Stimulated activated CD4-positive, alpha-beta T cell treated with anti-CD3 and anti-CD28 coated beads, Interleukin-1b, Interleukin-23, amount 100 ng/mL, for 24 hours (primary cell): Measurements from ENCODE around the gene ACACB.
A peak's percentile ranks its signal among the peaks of the same experiment; 100 is the strongest.

Experiments used
- DNase-seq, 4 experiments: peaks; one replicate each; pipeline ENCODE4 v3.0.0-alpha.2; 2020; ENCODE audit warnings: low read depth in 4 of 4, low spot score in 1 of 4

ACACB gene

GRCh38 chr12:109294286-109294796 lies 178.0 kb downstream of the ACACB start:
- no peak for DNase-seq

DNA sequence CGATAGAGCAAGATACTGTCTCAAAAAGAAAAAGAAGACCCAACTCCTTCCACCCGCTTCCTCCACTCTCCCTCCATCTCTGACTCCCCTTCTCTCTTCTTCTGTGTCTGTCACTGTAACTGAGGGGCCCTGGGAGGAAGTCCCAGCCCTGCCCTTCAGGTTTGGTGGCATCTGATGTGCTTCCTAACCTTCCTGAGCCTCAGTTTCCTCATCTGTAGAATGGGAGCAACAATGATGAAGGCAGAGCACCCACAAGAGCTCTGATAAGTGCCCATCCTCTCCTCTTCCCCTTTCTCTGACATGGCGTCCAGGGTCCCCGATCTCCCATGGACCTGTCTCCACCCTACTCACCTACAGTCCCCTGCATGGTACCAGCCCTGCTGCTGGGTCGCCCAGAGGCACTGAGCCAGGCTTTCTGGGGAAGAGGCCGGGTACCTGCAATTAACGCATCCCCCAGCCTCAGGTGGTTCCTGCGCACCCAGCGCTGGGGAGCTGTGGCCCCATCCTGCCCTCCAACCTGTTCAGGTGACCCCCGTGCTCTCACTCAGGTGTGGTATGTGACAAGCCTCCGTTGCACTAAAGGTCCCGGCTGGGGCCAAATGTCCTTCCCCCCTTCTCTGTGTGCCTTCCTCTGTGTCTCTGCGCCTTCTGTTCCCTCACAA lies 179.5 kb downstream of the ACACB start:
- no peak for DNase-seq

DNA sequence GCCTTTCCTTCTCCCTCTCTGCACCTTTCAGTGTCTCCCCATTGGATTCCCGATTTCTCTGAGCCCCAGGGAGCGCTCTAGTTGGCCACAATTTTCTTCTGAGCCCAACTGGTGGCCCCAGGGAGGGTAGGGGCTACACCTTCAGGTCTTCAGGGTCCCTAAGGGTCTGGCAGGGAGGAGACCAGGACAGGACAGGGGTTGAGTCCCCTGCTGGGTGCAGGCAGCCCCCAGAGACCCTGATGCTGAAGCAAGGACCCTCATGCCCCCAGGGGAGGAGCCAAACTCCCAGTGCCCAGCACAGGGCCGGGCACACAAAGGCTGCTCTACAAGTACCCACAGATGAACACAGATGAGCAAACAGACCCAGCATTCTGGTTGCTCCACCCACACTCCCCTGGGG lies 180.0 kb downstream of the ACACB start:
- no peak for DNase-seq

DNA sequence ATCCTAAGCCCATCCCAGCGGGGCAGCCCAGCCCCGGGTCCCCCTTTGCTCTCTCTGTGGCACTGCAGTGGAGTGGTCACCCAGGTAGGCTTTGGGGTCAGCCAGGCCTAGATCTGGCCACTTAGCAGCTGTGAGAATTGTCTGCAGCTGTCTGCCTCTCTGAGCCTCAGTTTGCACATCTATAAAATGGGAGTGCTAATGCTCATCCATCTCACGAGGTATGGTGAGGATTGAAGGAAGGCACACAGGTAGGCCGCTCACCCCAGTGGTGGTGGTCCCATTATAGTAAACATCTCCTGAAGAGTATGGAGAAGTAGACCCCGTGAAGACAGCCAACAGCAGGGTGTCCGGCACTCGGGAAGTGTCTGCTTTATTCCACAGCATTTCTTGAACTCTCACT lies 183.5 kb downstream of the ACACB start:
- DNase-seq = no peak

- no peak for DNase-seq
These were observed 185.3 kb downstream of the ACACB start for GRCh38 chr12:109301643-109302168.

- no peak for DNase-seq
These were observed 186.0 kb downstream of the ACACB start for GRCh38 chr12:109302358-109302757.

DNA sequence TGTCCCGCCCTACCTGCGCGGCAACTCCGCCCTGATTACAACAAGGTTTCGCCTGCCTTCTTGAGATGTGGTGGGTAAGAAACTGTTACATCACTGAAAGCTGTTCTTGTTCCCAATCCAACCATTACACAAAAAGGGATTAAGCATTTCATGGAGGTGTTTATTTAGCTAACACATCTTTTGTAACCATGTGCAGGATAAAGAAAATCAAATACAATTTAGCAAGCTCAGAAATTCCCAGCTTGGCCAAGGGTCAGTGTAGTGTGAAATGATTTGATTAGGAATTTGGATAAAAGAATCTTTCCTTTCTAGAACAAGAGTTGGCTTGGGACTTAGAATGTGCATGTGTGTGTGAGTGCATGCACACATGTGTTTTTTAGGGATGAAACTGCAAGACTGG lies 186.4 kb downstream of the ACACB start:
- DNase-seq = no peak

DNA sequence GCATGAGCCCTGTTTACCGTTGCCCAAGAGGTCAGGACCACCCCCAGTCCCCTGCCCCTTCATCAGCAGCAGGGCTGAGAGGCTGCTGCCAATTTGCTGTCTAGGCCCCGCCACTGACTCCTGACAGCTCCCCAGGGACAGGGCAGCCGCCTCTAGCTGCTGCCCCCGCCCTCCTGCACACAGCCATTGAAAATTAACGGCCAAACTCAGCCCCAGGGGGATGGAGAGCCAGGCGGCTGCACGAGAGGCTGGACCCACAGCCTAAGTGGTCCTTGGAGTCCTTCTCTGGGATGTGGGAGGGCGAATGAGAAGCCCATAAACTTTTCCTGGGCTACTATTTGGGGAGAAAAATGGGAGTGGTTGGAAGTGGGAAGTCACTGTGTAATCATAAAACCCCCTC lies 188.1 kb downstream of the ACACB start:
- DNase-seq = no peak

GRCh38 chr12:109305547-109305946 lies 189.2 kb downstream of the ACACB start:
- DNase-seq = no peak

DNA sequence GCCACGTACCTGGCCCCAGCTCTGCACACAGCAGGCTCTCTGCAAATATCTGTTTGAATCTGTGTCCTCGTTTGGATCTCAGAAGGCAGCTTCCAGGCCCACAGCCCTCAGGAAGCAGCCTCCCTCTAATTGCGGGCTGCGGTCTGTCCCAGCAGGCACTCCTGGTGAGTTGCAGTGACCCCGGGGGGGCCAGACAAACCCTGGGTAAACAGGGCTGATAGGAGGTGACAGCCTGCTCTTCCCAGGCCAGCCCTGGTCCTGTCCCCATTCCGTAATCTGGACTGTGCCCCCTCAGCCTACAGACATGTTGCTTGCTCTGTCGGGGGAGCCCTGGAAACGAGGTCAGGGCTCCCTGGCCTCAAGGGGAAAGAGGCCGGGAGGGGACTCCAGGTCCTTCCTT lies 190.7 kb downstream of the ACACB start:
- DNase-seq = no peak

DNA sequence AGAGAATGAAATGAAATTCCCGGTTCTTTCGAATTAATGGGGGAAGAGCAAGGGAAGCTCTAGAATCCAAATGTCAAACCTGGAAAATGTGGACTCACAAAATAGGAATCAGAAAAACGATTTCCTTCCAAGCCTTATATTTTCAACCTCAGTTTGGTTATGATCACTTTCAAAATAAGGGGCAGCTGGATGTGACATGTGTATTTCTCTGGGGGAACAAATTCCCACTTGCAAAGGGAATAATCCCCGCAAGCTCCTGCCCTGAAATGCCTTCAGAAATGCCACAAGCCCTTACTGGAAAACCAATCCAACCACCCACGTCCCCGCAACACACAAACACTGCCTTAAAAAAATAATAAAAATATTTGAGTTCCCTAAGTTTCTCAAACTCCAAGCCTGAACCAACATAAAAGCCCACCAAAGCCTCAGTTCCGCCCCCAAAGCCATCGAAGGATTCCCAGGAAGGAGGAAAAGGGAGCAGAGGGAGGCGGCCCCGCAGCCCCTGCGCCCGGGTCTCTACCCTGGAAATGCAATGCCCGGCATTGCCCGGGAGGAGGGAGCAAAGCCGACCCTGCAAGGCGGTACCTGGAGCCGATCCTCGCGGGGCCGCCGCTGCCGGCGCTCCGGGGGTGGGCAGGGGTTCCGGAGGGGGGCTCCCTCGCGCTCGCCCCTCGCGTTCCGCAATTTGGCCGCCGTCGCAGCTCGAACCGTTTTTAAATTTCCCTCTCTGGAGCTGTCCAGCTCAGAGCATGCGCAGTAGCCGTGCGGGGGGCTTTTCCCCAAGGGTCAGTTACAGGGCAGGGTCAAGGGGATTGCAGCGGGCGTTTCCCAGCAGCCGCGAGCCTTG lies 192.4 kb downstream of the ACACB start, which contains the start of gene FOXN4:
TSS of gene FOXN4 (minus strand) at position 751 of the 847 bp plus-strand sequence. CDS start 963 bp downstream, outside the sequence.
- DNase-seq = no peak

- no peak for DNase-seq
These were observed 193.2 kb downstream of the ACACB start for GRCh38 chr12:109309381-109310246.

DNA sequence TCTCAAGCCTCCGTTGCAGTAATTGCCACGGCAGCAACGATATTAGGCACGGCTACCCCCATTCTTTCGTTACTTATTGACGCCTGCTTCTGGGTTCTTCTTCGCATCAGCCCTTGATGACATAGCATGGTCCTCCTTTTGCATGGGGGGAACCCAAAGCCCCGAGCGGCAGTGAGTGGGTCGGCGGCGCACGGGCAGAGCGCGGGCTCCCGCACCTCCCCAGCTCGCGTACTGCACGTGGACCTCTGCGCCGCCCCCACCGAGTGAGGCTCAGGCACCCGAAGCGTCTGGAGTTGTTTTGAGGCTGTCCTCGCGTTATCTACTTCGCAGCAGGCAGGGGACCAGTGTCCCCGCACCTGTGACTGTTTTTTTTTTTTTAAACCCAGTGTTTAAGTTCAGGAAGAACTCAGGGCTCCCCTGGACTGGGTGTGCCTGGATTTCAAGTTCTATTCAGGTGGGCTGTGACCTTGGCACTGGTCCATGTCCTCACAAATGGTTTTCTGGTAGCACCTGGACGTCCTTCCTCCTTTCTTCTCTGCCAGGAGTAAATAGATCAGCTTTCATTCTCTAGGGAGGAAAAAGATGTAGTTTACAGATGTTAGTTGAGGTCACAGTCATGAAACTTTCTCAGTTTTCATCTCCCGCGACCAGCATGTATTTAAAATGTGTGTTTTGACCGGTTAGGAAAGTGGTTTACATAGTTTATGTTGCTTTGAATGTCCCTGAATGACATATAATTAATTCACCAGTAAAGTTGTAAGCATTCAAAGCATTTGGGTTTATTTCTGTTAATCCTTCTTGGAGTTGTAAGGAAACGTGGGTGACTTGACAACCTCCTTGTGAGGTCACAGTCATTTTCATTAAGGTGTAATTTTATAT lies 194.1 kb downstream of the ACACB start:
- DNase-seq = peak in 1 of 4 experiments; percentile 4
